NT2/D1 (cell line): ENCODE measurements around the gene PHLDA2.

Experiments
- DNase-seq: peaks from one replicate; pipeline ENCODE4 v3.0.0-alpha.2; 2011; ENCODE audit warnings: low read depth, low spot score
- H3K27me3 ChIP-seq: 2 replicates; pipeline ENCODE4 v1.6.0; 2011; ENCODE audit warnings: mild to moderate bottlenecking; ENCODE audit not compliant: insufficient read length, insufficient read depth
- H3K36me3 ChIP-seq: 2 replicates; pipeline ENCODE4 v1.6.1; 2011; ENCODE audit warnings: mild to moderate bottlenecking, low read length, mixed read lengths; ENCODE audit not compliant: insufficient read depth, insufficient read length
- H3K4me1 ChIP-seq: 2 replicates; pipeline ENCODE4 v1.5.1; 2011; ENCODE audit not compliant: insufficient read depth, insufficient read length
- H3K4me3 ChIP-seq: 2 replicates; pipeline ENCODE4 v1.5.1; 2011; ENCODE audit warnings: low read depth; ENCODE audit not compliant: insufficient read length
- H3K9ac ChIP-seq: 2 replicates; pipeline ENCODE4 v1.6.0; 2011; ENCODE audit warnings: low read depth; ENCODE audit not compliant: insufficient read length
- H3K9me3 ChIP-seq: 2 replicates; pipeline ENCODE4 v1.5.1; 2011; ENCODE audit warnings: mild to moderate bottlenecking, low read length; ENCODE audit not compliant: insufficient read depth
- SUZ12 ChIP-seq: IDR thresholded peaks from 2 replicates; pipeline ENCODE4 v1.6.1; 2011; ENCODE audit not compliant: insufficient read length, insufficient read depth; ENCODE audit errors: extremely low read depth
- YY1 ChIP-seq: IDR thresholded peaks from 2 replicates; pipeline ENCODE4 v1.6.1; 2011; ENCODE audit not compliant: insufficient read length, insufficient read depth
- ZNF274 ChIP-seq: IDR thresholded peaks from 2 replicates; pipeline ENCODE4 v1.6.1; 2011; ENCODE audit warnings: mild to moderate bottlenecking, low read depth, low read length

The PHLDA2 gene

GRCh38 chr11:2951231-2952110, 22.3 kb upstream of the PHLDA2 start:
- H3K36me3 ChIP-seq = peaks cover 98% of the 10 kb centered on the region
- peaks cover 15% of the 10 kb centered on the region for H3K4me1 ChIP-seq
- H3K4me3 ChIP-seq = no peak overlapping the region
- H3K27me3 ChIP-seq = no peaks in the 10 kb centered on the region
- no peak for TF ChIP-seq YY1
- TF ChIP-seq SUZ12 = no peak
- TF ChIP-seq ZNF274 = no peak
- H3K9ac ChIP-seq = no peak overlapping the region
- DNase-seq = no peak
- no peaks in the 10 kb centered on the region for H3K9me3 ChIP-seq

- H3K9ac ChIP-seq = no peak overlapping the region
- H3K9me3 ChIP-seq = no peaks in the 10 kb centered on the region
- no peak overlapping the region for H3K4me3 ChIP-seq
- H3K36me3 ChIP-seq = peaks cover 97% of the 10 kb centered on the region
- no peak for DNase-seq
- peaks cover 16% of the 10 kb centered on the region for H3K4me1 ChIP-seq
- TF ChIP-seq ZNF274 = no peak
- H3K27me3 ChIP-seq = no peaks in the 10 kb centered on the region
Measured at GRCh38 chr11:2950825-2951224, 21.6 kb upstream of the PHLDA2 start.

- no peaks in the 10 kb centered on the region for H3K9me3 ChIP-seq
- peaks cover 96% of the 10 kb centered on the region for H3K36me3 ChIP-seq
- TF ChIP-seq SUZ12 (no peak), YY1 (no peak), ZNF274 (no peak)
- no peak overlapping the region for H3K4me3 ChIP-seq
- peaks cover 22% of the 10 kb centered on the region for H3K4me1 ChIP-seq
- H3K9ac ChIP-seq = no peak overlapping the region
- no peak for DNase-seq
- H3K27me3 ChIP-seq = no peaks in the 10 kb centered on the region
Measured at GRCh38 chr11:2949920-2950319, 20.7 kb upstream of the PHLDA2 start.

GRCh38 chr11:2947744-2948143, 18.5 kb upstream of the PHLDA2 start:
- H3K4me1 ChIP-seq = peaks cover 26% of the 10 kb centered on the region
- H3K36me3 ChIP-seq = peaks cover 95% of the 10 kb centered on the region
- H3K9ac ChIP-seq = no peak overlapping the region
- no peak for DNase-seq
- H3K9me3 ChIP-seq = no peaks in the 10 kb centered on the region
- TF ChIP-seq SUZ12 (no peak), ZNF274 (no peak), YY1 (no peak)
- no peaks in the 10 kb centered on the region for H3K27me3 ChIP-seq
- no peak overlapping the region for H3K4me3 ChIP-seq

- Histone ChIP-seq H3K9me3 (no peaks in the 10 kb centered on the region), H3K27me3 (no peaks in the 10 kb centered on the region), H3K9ac (no peak overlapping the region), H3K4me1 (peaks cover 28% of the 10 kb centered on the region), H3K4me3 (no peak overlapping the region), H3K36me3 (peaks cover 83% of the 10 kb centered on the region)
- DNase-seq = no peak
- TF ChIP-seq YY1 = no peak
Measured at GRCh38 chr11:2945757-2946287, 16.6 kb upstream of the PHLDA2 start.

- no peak for TF ChIP-seq YY1
- TF ChIP-seq ZNF274 = no peak
- TF ChIP-seq SUZ12 = no peak
- DNase-seq = no peak
- Histone ChIP-seq H3K9me3 (no peaks in the 10 kb centered on the region), H3K4me3 (no peak overlapping the region), H3K9ac (no peak overlapping the region), H3K27me3 (no peaks in the 10 kb centered on the region), H3K36me3 (peaks cover 77% of the 10 kb centered on the region), H3K4me1 (peaks cover 28% of the 10 kb centered on the region)
Measured at GRCh38 chr11:2945031-2945756, 16.0 kb upstream of the PHLDA2 start.

GRCh38 chr11:2944530-2944929, 15.3 kb upstream of the PHLDA2 start:
- H3K27me3 ChIP-seq = no peaks in the 10 kb centered on the region
- H3K9ac ChIP-seq = no peak overlapping the region
- H3K4me1 ChIP-seq = peaks cover 28% of the 10 kb centered on the region
- no peak for TF ChIP-seq SUZ12
- TF ChIP-seq ZNF274 = no peak
- no peak for TF ChIP-seq YY1
- 0 out of 2 replicates have a peak, but pooled peaks cover under 1% of the 10 kb centered on the region for H3K9me3 ChIP-seq
- H3K36me3 ChIP-seq = peaks cover 70% of the 10 kb centered on the region
- H3K4me3 ChIP-seq = no peak overlapping the region
- DNase-seq = no peak
